ENCODE data around the gene GET4. TPM values are rescaled to one million over a fixed set of nuclear protein-coding genes. Genes with fewer than 3 reads are reported as not detected.
"Not testable (repeated sequence)": the region's sequence is repeated elsewhere in the genome, so short reads cannot be mapped to it uniquely, and the experiment has no call there.

GET4 gene
- total RNA-seq, 4 donors from 2014 or later: 29.7 to 93.3 (median 56.8) TPM

DNA sequence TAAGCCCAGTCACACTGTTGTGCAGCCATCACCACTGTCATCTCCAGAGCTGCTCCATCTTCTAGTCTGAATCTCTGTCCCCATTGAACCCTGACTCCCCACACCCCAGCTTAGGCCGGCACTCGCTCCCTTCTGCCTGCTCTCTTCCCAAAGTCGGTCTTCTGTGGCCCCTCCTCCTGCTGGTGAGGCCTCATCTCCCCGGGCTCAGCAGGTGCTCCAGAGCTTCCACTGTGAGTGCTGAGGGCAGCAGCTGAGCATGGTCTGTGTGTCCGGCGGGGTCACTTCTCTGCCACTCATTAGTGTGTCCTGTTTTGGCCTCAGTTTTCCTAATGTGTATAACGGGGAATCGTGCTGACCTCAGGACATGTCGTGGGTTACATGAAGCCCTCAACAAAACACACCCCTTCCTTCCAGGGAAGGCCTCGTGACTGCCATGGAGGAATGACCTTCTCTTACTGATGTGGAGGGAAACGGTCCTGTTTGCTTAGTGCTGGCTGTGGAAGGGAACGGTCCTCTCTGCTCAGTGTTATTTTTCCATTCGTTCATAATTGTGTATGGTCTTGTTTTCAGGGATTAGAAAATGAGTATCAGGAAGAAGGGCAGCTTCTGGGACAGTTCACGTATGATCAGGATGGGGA is 4.3 kb upstream of the GET4 start:
- no peak for DNase-seq
- TF ChIP-seq, protein P1, sequence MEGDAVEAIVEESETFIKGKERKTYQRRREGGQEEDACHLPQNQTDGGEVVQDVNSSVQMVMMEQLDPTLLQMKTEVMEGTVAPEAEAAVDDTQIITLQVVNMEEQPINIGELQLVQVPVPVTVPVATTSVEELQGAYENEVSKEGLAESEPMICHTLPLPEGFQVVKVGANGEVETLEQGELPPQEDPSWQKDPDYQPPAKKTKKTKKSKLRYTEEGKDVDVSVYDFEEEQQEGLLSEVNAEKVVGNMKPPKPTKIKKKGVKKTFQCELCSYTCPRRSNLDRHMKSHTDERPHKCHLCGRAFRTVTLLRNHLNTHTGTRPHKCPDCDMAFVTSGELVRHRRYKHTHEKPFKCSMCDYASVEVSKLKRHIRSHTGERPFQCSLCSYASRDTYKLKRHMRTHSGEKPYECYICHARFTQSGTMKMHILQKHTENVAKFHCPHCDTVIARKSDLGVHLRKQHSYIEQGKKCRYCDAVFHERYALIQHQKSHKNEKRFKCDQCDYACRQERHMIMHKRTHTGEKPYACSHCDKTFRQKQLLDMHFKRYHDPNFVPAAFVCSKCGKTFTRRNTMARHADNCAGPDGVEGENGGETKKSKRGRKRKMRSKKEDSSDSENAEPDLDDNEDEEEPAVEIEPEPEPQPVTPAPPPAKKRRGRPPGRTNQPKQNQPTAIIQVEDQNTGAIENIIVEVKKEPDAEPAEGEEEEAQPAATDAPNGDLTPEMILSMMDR (IDR thresholded peaks at IDR 0.05): no peak
- TF ChIP-seq POLR2A (IDR thresholded peaks at IDR 0.05): no peak
- Histone ChIP-seq H3K9me3 (no peaks in the 10 kb centered on the region), H3K4me1 (peaks cover 0 to 28% (median 3%) of the 10 kb centered on the region in 4 donors), H3K27me3 (no peaks in the 10 kb centered on the region), H3K4me3 (no peak overlapping the region), H3K36me3 (peaks cover 0 to 53% (median 0%) of the 10 kb centered on the region in 3 donors), H3K27ac (peak overlapping the region in 1 of 4 donors; percentile 42)

DNA sequence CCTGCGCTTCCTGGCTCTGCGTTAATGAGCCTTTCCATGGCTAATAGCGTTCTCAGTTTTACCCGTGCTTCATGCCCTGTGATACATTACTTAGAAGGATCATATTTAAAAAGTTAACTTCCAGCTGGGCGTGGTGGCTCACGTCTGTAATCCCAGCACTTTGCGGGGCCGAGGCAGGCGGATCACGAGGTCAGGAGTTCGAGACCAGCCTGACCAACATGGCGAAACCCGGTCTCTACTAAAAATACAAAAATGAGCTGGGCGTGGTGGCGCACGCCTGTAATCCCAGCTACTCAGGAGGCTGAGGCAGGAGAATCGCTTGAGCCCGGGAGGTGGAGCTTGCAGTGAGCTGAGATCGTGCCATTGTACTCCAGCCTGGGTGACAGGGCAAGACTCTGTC is 3.7 kb upstream of the GET4 start:
- peak overlapping the region in 2 of 4 donors; percentile 42 to 76 for H3K27ac ChIP-seq
- H3K4me3 ChIP-seq, DNase-seq, H3K9me3 ChIP-seq, H3K27me3 ChIP-seq: not testable (repeated sequence)
- H3K36me3 ChIP-seq: peaks cover 0 to 46% (median 0%) of the 10 kb centered on the region in 3 donors
- H3K4me1 ChIP-seq: peaks cover 0 to 22% (median 5%) of the 10 kb centered on the region in 4 donors

DNA sequence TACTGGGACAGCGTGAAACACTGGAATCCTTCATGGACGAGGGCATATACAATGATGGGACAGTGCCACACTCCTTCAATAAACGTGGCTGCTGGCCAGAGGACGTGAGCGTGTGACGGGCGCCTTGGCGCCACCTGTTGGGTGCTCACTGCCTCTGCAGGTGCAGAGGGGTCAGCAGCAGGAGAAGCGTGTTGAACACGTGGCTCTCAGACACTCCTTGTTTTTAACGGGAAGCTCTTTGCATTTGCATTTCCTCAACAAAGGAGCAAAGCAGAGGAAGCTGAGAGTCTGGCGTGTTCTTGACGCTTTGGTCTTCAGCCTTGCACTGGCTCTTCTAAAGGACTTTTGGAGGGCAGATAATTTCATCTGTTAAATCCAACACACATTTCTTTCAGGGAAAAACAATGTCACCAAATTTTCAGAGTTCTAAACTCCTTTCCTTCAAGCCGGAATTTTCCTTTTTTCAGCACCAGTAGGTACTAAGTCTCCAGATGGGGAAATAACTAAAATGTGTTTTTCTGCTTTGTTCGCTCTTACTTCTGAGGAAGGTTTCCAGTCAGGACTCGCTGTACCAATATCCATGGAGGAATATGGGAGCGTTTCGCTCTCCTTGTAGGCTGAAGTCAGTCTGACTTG is 2.9 kb upstream of the GET4 start:
- Histone ChIP-seq H3K36me3 (peaks cover 0 to 40% (median 0%) of the 10 kb centered on the region in 3 donors), H3K27ac (peak overlapping the region; percentile 18 to 76 (median 30)), H3K4me1 (peaks cover 0 to 23% (median 7%) of the 10 kb centered on the region in 4 donors), H3K4me3 (no peak overlapping the region), H3K27me3 (no peaks in the 10 kb centered on the region), H3K9me3 (no peaks in the 10 kb centered on the region)
- no peak for TF ChIP-seq POLR2A (IDR thresholded peaks at IDR 0.05)
- TF ChIP-seq, protein P1 (IDR thresholded peaks at IDR 0.05): peak; percentile 78 to 99 (median 97)
- peak; percentile 61 to 91 (median 83) for DNase-seq

DNA sequence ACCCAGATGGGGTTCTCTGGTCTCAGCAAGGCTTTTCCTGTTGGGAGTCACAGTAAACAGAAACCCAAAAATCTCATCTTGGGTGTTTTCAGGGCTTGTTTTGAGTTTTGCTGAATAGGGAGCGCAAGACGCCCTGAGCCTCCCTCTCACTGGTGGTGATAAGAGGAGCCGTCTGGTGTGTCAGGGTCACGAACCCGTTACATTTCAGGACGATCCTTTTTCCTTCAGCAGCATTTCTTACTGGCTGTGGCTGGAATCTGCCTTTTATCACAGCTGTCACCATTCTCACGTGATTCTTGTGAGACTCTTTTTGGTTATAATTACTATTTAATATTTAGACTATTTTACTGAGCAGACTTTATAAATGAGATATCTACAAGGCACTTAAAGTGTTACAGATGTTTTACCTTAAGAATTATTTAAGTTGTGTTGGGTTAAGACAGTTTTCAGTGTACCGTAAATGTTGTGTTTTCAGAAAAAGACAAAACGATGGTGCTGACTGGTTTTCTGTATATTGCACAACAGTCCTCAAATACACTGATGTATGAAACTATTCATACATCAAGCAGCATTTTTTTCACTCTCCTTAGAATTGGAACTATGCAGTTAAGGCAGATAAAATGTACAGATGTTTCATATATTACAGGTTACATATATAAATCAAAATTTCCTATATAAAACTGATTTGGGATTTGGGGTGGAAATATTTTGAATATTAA is 2.2 kb upstream of the GET4 start:
- DNase-seq: no peak
- H3K4me1 ChIP-seq: peaks cover 0 to 30% (median 7%) of the 10 kb centered on the region in 4 donors
- H3K4me3 ChIP-seq: no peak overlapping the region
- TF ChIP-seq, protein P1 (IDR thresholded peaks at IDR 0.05): no peak
- no peak for TF ChIP-seq POLR2A (IDR thresholded peaks at IDR 0.05)
- H3K27ac ChIP-seq: peak overlapping the region; percentile 18 to 76 (median 30)
- H3K9me3 ChIP-seq: no peaks in the 10 kb centered on the region
- H3K36me3 ChIP-seq: peaks cover 0 to 42% (median 0%) of the 10 kb centered on the region in 3 donors
- no peaks in the 10 kb centered on the region for H3K27me3 ChIP-seq

DNA sequence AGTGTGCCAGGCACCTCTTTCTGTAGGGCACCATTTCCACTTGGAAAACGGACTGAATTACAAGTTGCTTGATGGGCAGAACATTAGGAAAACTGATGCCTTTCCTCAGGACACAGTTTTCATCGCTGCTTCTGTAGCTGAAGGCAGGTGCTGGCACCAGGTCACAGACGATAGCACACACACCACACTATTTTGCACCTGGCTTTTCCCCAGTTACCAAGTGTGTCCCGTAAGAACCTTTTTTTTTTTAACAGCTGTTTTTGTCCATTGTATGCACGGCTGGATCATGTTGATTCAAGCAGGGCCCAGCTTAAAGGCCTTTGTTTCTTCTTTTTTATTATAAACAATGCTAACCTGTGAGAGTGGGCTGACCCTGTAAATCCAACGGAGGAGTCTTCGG is 1.3 kb upstream of the GET4 start:
- Histone ChIP-seq H3K4me1 (peaks cover 0 to 33% (median 7%) of the 10 kb centered on the region in 4 donors), H3K9me3 (no peaks in the 10 kb centered on the region), H3K36me3 (peaks cover 0 to 38% (median 0%) of the 10 kb centered on the region in 3 donors), H3K27ac (no peak overlapping the region), H3K4me3 (no peak overlapping the region), H3K27me3 (no peaks in the 10 kb centered on the region)
- TF ChIP-seq, protein P1 (IDR thresholded peaks at IDR 0.05): no peak
- no peak for TF ChIP-seq POLR2A (IDR thresholded peaks at IDR 0.05)
- no peak for DNase-seq
